K562 (cell line): ENCODE measurements around the gene TAF11. TPM values are rescaled to one million over a fixed set of nuclear protein-coding genes. Genes with fewer than 3 reads are reported as not detected.

Source experiments
- ATF1 ChIP-seq, 2 experiments: fragments of 450-650 bp in 1 of 2; IDR thresholded peaks; 2 replicates each; pipeline ENCODE4 v1.6.1; 2016; ENCODE audit warnings: missing compliant biosample characterization in 1 of 2, missing genetic modification characterization in 1 of 2
- EP400 ChIP-seq: fragments of 450-650 bp; IDR thresholded peaks from 2 replicates; pipeline ENCODE4 v1.6.1; 2017; ENCODE audit warnings: antibody characterized with exemption, mild to moderate bottlenecking, moderate library complexity
- FIP1L1 ChIP-seq: fragments of 200-400 bp; formaldehyde crosslinking; IDR thresholded peaks from 2 replicates; pipeline ENCODE4 v1.6.1; 2018; ENCODE audit warnings: mild to moderate bottlenecking, low read depth, low read length; ENCODE audit not compliant: poor library complexity, severe bottlenecking
- GATAD2A ChIP-seq: fragments of 450-650 bp; IDR thresholded peaks from 2 replicates; pipeline ENCODE4 v1.6.1; 2017
- HDAC8 ChIP-seq: fragments of 450-650 bp; IDR thresholded peaks from 2 replicates; pipeline ENCODE4 v1.6.1; 2016; ENCODE audit warnings: mild to moderate bottlenecking, missing genetic modification characterization, moderate library complexity, missing compliant biosample characterization
- MAX ChIP-seq: sonication (generic); formaldehyde crosslinking; IDR thresholded peaks from 2 replicates; pipeline ENCODE4 v1.9.0; 2022; ENCODE audit warnings: mild to moderate bottlenecking, missing genetic modification reagents
- NCOR1 ChIP-seq: fragments of 450-650 bp; IDR thresholded peaks from 2 replicates; pipeline ENCODE4 v1.6.1; 2016; ENCODE audit warnings: mild to moderate bottlenecking, moderate library complexity
- NR2C1 ChIP-seq, 2 experiments: fragments of 450-650 bp; IDR thresholded peaks; 2 replicates each; pipeline ENCODE4 v1.6.1; 2017; ENCODE audit warnings: mild to moderate bottlenecking in 2 of 2, antibody characterized with exemption in 1 of 2, inconsistent platforms in 1 of 2, missing compliant biosample characterization in 1 of 2, missing genetic modification characterization in 1 of 2
- SAFB2 ChIP-seq: fragments of 200-400 bp; formaldehyde crosslinking; IDR thresholded peaks from 2 replicates; pipeline ENCODE4 v1.6.1; 2018; ENCODE audit warnings: borderline replicate concordance, low read length, low read depth, moderate library complexity; ENCODE audit not compliant: severe bottlenecking
- SAP30 ChIP-seq: fragments of 200-600 bp; sonication (generic); IDR thresholded peaks from 2 replicates; pipeline ENCODE4 v1.6.1; 2012; ENCODE audit warnings: borderline replicate concordance, low read depth, mild to moderate bottlenecking, moderate library complexity, low read length, control low read depth, inconsistent platforms; ENCODE audit not compliant: insufficient read depth, poor library complexity, severe bottlenecking
- SRF ChIP-seq, 2 experiments: fragments of 250-450, 450-650 bp in 1 of 2; sonication (Bioruptor Pico) in 1 of 2; sonication (generic) in 1 of 2; formaldehyde crosslinking; IDR thresholded peaks; 2 replicates each; pipeline versions ENCODE4 v1.5.0 to v1.5.1; 2020 to 2022; ENCODE audit warnings: mild to moderate bottlenecking in 1 of 2, missing genetic modification reagents in 1 of 2
- XRCC4 ChIP-seq: IDR thresholded peaks from one replicate; pipeline ENCODE4 v1.6.1; 2011; ENCODE audit not compliant: insufficient read depth, insufficient read length; ENCODE audit errors: extremely low read depth
- ZC3H4 ChIP-seq: sonication (generic); formaldehyde crosslinking; IDR thresholded peaks from 2 replicates; pipeline ENCODE4 v1.9.0; 2021; ENCODE audit warnings: missing genetic modification reagents, borderline replicate concordance
- ZNF263 ChIP-seq: sonication (generic); formaldehyde crosslinking; IDR thresholded peaks from 2 replicates; pipeline ENCODE4 v1.8.0; 2022; ENCODE audit warnings: mild to moderate bottlenecking, missing genetic modification reagents, borderline replicate concordance
- ZNF561 ChIP-seq: fragments of 450-650 bp; formaldehyde crosslinking; conservative IDR thresholded peaks from 2 replicates; pipeline ENCODE4 v1.4.0; 2020; ENCODE audit warnings: mild to moderate bottlenecking, moderate library complexity
- polyA plus RNA-seq, 8 experiments: library from polyadenylated mRNA; depleted of rRNA in 4 of 8; stranded (reverse) in 5 of 8; unstranded in 3 of 8; fragments of >200 nt; fragmentation: Nextera tagmentation in 2 of 8; fragmentation: Illumina TruSeq in 1 of 8; extraction: Ambion mirVana in 2 of 8; extraction: Trizol in 1 of 8; gene quantifications; 2 replicates each; pipeline versions ENCODE4 v1.2.1 to v1.2.3, GENCODE V29; 2011 to 2014; ENCODE audit warnings: inconsistent platforms in 1 of 8, missing spikeins in 1 of 8
- total RNA-seq, 7 experiments: library from RNA; depleted of rRNA in 6 of 7; stranded (reverse); fragments of >200 nt in 6 of 7; fragmentation: Illumina TruSeq in 2 of 7; extraction: Trizol in 2 of 7; gene quantifications; 2 replicates each; pipeline versions ENCODE4 v1.2.1 to v1.2.3, GENCODE V29; 2011 to 2021; ENCODE audit warnings: low replicate concordance in 1 of 7
- TF ChIP-seq, protein P1 (sequence below), 2 experiments: IDR thresholded peaks; 2 replicates each; pipeline ENCODE4 v1.6.1; 2011; ENCODE audit warnings: borderline replicate concordance in 1 of 2, control low read depth in 1 of 2, low read depth in 1 of 2, low read length in 1 of 2, mild to moderate bottlenecking in 1 of 2, mixed read lengths in 1 of 2, moderate library complexity in 1 of 2; ENCODE audit not compliant: insufficient read depth in 1 of 2, insufficient read length in 1 of 2, poor library complexity in 1 of 2, severe bottlenecking in 1 of 2; ENCODE audit errors: extremely low read depth in 1 of 2
- TF ChIP-seq, protein P2 (sequence below): fragments of 450-650 bp; formaldehyde crosslinking; IDR thresholded peaks from 2 replicates; pipeline ENCODE4 v1.4.0; 2022; ENCODE audit warnings: mild to moderate bottlenecking, moderate library complexity
- TF ChIP-seq, protein P3 (sequence below), 2 experiments: fragments of 450-650 bp; IDR thresholded peaks; 2 replicates each; pipeline ENCODE4 v1.6.1; 2018; ENCODE audit warnings: mild to moderate bottlenecking in 2 of 2, low read depth in 1 of 2; ENCODE audit not compliant: partially characterized antibody in 2 of 2

The TAF11 gene
- total and polyA plus RNA-seq, 9 of the 15 experiments (the other 6 are each of a cell fraction or from before 2014, with no cell fraction given), result 40.9 to 91.9 (median 71.9) TPM

GRCh38 chr6:34887753-34888513 is at the start of gene TAF11 (continued):
- TF ChIP-seq ZNF263 (peak; percentile 68; the same call in 1 of the 2 replicates), SAFB2 (no peak), SAP30 (peak; percentile 94), GATAD2A (no peak), NCOR1 (peak; percentile 40; the same call in 1 of the 2 replicates), ZC3H4 (no peak), FIP1L1 (no peak), HDAC8 (tag) (no peak), NR2C1 (IDR thresholded peaks at IDR 0.05) (peak; percentile 68), NR2C1 (tag; IDR thresholded peaks at IDR 0.05) (peak; percentile 82), XRCC4 (no peak), ATF1 (CRISPR knock-in tag; IDR thresholded peaks at IDR 0.05) (peak; percentile 93), ATF1 (tag; IDR thresholded peaks at IDR 0.05) (peak; percentile 99), MAX (peak; percentile 76), EP400 (peak; percentile 85), ZNF561 (CRISPR knock-in tag) (no peak), SRF (CRISPR knock-in tag; IDR thresholded peaks at IDR 0.05) (no peak)
- TF ChIP-seq, protein P1, sequence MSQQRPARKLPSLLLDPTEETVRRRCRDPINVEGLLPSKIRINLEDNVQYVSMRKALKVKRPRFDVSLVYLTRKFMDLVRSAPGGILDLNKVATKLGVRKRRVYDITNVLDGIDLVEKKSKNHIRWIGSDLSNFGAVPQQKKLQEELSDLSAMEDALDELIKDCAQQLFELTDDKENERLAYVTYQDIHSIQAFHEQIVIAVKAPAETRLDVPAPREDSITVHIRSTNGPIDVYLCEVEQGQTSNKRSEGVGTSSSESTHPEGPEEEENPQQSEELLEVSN (IDR thresholded peaks at IDR 0.05; ENCODE audit: borderline replicate concordance in 1 of 2, extremely low read depth in 1 of 2, insufficient read depth in 1 of 2, insufficient read length in 1 of 2, low read depth in 1 of 2, low read length in 1 of 2, poor library complexity in 1 of 2, severe bottlenecking in 1 of 2), result peak; percentile 31 to 71
- TF ChIP-seq, protein P2, sequence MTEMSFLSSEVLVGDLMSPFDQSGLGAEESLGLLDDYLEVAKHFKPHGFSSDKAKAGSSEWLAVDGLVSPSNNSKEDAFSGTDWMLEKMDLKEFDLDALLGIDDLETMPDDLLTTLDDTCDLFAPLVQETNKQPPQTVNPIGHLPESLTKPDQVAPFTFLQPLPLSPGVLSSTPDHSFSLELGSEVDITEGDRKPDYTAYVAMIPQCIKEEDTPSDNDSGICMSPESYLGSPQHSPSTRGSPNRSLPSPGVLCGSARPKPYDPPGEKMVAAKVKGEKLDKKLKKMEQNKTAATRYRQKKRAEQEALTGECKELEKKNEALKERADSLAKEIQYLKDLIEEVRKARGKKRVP (CRISPR knock-in tag), result no peak
- TF ChIP-seq, protein P3, sequence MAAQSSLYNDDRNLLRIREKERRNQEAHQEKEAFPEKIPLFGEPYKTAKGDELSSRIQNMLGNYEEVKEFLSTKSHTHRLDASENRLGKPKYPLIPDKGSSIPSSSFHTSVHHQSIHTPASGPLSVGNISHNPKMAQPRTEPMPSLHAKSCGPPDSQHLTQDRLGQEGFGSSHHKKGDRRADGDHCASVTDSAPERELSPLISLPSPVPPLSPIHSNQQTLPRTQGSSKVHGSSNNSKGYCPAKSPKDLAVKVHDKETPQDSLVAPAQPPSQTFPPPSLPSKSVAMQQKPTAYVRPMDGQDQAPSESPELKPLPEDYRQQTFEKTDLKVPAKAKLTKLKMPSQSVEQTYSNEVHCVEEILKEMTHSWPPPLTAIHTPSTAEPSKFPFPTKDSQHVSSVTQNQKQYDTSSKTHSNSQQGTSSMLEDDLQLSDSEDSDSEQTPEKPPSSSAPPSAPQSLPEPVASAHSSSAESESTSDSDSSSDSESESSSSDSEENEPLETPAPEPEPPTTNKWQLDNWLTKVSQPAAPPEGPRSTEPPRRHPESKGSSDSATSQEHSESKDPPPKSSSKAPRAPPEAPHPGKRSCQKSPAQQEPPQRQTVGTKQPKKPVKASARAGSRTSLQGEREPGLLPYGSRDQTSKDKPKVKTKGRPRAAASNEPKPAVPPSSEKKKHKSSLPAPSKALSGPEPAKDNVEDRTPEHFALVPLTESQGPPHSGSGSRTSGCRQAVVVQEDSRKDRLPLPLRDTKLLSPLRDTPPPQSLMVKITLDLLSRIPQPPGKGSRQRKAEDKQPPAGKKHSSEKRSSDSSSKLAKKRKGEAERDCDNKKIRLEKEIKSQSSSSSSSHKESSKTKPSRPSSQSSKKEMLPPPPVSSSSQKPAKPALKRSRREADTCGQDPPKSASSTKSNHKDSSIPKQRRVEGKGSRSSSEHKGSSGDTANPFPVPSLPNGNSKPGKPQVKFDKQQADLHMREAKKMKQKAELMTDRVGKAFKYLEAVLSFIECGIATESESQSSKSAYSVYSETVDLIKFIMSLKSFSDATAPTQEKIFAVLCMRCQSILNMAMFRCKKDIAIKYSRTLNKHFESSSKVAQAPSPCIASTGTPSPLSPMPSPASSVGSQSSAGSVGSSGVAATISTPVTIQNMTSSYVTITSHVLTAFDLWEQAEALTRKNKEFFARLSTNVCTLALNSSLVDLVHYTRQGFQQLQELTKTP (IDR thresholded peaks at IDR 0.05; ENCODE audit: low read depth in 1 of 2, partially characterized antibody in 2 of 2), result peak in 1 of 2 experiments; percentile 59
